Inferior parietal cortex (tissue), 1 donor: ENCODE results near the gene CNIH1.
"Not testable (repeated sequence)": the region's sequence is repeated elsewhere in the genome, so short reads cannot be mapped to it uniquely, and the experiment has no call there.

Source experiments
- DNase-seq: peaks from one replicate; pipeline ENCODE4 v3.0.0-alpha.2; 2016; ENCODE audit errors: extremely low spot score

Gene CNIH1

DNA sequence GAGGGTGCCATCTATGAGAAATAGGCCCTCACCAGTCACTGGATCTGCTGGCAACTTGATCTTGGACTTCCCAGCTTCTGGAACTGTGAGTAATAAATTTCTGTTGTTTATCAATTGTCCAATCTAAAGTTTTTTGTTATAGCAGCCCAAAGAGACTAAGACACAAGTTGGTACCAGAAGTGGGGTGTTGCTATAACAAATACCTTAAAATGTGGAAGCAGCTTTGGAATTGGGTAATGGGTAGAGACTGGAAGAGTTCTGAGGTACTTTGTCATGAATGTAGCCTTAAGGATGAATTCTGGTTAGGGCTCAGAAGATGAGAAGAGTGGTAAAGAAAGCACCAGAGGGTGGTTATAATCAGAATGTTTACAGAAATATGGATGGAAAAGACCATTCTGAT lies 26.1 kb upstream of the CNIH1 start:
- DNase-seq = no peak

DNA sequence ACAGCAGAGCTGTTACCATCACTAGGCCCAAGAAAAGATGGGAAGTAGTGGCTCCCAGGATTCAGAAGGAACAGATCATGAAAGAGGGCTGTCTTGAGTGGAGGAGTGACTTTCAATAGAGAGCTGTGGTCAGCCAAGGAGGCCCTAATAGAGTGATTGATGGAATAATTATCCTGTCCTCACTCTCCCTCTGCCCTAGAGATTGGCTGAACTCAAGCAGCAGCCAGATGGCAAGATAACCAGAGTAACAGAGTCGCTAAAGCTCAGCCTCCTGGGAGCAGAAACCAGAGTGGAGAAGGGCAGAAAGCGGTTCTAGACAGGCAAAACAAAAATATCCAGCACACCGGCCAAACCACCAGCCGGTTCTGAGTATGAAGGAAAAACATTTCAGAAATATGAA lies 24.5 kb upstream of the CNIH1 start:
- DNase-seq = no peak

DNA sequence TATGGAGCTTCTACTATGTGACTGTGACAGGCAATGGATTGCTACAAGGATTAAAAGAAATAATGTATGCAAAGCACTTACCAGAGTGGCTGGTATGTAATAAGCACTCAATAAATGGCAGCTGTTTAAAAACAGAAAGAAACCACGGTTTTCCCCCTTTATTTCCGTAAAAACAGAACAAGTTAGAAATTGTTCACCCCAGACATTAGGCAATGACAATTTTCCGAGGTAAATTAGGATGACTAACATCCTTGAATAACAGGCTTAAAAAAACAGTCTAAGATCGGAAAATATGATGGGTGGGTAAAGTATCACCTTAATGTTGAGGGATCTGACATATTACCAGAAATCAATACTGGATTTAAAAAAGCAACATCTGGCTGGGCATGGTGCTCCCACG lies 20.9 kb upstream of the CNIH1 start:
- DNase-seq = no peak

DNA sequence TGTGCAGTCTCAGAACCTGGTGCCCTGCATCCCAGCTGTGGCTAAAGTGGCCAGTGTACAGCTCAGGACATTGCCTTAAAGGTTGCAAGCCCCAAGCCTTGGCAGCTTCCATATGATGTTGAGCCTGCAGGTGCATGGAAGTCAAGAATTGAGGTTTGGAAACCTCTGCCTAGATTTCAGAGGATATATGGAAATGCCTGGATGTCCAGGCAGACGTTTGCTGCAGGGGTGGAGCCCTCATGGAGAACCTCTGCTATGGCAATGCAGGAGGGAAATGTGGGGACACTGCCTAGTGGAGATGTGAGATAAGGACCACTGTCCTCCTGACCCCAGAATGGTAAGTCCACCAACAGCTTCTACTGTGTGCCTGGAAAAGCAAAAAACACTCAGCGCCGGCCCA lies 17.9 kb upstream of the CNIH1 start:
- no peak for DNase-seq

DNA sequence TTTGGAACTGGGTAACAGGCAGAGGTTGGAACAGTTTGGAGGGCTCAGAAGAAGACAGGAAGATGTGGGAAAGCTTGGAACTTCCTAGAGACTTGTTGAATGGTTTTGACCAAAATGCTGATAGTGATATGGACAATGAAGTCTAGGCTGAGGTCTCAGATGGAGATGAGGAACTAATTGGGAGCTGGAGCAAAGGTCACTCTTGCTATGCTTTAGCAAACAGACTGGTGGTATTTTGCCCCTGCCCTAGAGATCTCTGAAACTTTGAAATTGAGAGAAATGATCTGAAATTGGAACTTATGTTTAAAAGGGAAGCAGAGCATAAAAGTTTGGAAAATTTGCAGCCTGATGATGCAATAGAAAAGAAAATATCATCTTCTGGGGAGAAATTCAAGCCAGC lies 17.4 kb upstream of the CNIH1 start:
- not testable (repeated sequence) for DNase-seq

DNA sequence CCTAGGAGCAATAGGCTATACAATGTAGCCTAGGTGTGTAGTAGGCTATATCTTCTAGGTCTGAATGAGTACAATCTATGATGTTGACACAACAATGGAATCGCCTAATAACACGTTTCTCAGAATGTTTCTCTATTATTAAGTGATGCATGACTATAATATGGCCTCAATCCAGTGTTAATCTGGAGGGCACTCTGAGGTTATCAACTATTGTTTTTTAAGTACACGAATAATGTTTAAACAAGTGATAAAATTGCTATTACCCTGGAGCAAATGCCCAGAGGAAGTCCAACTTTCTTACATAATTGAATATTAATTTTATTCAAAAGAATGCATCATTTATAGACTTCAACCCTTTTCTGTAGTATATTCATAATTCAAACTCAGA lies 16.4 kb upstream of the CNIH1 start:
- no peak for DNase-seq

DNA sequence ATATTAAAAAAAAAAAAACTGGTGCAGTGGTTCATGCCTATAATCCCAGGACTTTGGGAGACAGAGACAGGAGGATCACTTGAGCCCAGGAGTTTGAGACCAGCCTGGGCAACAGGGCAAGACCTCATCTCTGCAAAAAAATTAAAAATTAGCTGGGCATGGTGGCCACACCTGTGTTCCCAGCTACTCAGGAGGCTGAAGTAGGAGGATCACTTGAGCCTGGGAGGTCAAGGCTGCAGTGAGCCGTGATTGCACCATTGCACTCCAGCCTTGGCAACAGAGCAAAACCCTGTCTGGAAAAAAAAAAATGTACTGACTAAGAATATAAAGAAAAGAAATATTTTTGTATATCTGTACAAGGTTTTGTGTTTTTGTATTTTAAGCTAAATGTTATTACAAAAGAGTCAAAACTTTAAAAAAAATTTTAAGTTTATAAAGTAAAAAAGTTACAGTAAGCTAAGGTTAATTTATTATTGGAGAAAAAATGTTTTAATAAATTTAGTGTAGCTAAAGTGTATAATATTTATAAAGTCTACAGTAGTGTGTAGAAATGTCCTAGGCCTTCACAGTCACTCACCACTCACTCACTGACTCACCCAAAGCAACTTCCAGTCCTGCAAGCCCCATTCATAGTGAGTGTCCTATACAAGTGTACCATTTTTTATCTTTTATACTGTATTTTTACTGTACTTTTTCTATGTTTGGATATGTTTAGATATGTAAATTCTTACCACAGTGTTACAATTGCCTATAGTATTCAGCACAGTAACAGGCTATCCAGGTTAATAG lies 15.8 kb upstream of the CNIH1 start:
- not testable (repeated sequence) for DNase-seq

DNA sequence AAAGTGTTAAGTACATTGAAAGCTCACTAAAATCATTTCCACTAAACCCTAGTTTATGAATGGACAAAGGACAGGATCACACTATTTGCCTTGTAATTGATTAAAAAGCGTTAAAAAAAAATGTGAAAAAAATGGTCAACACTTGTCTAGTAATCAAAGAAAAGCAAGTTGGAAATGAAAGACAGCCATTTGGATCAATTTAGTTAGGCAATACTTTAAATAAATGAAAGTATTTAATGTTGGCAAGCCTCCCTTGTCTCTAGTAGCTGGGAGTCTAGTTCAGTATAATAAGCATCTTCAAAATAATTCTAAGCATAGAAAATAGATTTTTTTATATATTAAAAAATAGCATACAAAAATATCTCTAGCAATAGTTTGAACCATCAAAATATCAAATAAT lies 14.2 kb upstream of the CNIH1 start:
- no peak for DNase-seq

DNA sequence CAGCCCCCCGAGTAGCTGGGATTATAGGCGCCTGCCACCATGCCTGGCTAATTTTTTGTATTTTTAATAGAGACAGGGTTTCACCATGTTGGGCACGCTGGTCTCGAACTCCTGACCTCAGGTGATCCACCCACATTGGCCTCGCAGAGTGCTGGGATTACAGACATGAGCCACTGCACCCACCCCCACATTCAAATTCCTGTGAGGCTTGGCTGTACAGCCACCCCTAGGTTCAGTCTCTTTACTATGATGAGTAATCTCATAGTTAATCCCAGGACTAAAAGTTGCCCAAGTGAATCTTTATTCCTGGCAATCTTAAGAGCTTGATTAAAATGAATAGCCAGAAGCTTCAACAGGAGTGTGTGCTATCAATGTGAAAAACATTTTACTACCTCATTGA lies 12.8 kb upstream of the CNIH1 start:
- DNase-seq = not testable (repeated sequence)

DNA sequence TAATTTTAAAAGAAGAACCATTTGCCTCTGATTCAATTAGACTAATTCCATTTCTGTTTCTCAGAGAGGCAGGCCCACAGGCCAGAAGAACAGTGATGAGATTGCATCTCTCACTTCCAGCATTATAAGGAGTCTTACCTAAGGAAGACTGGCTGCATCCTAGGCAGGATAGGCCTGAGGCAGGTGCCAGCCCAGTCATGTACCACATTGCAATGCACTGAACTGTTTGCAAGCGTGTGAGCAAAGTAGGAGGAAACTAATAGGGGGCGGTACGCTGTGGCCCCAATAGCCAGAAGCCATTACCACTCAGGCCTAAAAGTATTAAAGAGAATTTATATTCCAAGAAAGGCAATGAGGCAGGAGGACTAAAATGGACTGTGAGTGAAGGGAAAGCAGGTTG lies 12.1 kb upstream of the CNIH1 start:
- DNase-seq = no peak

DNA sequence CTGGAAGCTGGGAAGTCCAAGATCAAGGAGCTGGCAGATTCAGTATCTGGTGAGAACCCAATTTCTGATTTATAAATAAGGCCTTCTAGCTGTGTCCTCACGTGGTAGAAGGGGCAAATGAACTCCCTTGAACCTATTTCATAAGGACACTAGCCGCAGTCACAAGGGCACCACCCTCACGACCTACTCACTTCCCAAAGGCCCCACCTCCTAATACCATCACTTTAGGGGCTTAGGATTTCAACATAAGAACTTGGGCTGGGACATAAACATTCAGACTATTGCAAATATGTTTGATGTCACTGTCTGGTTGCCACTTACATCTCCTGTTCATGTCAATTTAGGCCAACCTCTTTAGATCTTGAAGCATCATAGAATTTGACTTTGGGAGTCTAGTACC lies 10.8 kb upstream of the CNIH1 start:
- DNase-seq = no peak

DNA sequence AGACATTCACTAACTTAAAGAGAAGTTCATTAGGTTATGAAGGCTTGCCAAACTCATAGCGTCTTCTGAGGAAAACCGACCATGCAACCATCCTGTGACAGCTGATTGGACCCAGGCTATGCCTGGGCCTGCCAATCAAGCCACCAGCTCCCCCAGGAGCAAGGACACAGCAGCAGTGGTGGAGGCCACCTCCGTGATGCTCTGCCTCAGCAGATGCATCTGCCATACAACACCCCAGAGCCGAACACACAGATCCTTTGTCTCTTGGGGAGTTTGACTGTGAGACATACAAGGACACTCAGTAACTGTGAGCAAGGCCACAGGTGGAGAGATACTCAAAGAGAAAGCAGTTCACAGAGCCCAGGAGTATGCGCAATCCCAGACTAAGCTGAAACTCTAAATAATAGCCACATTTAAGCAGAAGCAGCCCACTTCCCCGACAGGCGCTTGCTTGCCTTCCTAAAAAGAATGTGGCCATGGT lies 10.0 kb upstream of the CNIH1 start:
- no peak for DNase-seq

DNA sequence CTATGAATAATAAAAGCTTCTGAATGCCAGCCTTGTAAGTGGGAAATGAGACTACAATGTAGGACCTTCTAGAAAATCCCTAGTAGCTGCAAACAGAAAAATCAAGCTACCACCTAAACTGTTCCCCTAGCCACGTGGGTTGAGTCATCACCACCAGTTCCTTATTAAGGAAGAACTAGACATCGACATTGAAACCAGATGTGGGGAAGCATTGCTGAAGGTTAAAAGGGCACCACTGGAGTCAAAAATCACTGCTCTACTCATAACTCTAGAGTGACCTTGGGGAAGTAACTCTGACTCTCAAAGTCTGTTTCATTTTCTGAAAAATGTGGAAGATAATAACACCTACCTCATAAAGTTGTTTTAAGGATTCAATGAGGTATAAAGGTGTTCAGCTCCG lies 9.4 kb upstream of the CNIH1 start:
- DNase-seq = no peak

DNA sequence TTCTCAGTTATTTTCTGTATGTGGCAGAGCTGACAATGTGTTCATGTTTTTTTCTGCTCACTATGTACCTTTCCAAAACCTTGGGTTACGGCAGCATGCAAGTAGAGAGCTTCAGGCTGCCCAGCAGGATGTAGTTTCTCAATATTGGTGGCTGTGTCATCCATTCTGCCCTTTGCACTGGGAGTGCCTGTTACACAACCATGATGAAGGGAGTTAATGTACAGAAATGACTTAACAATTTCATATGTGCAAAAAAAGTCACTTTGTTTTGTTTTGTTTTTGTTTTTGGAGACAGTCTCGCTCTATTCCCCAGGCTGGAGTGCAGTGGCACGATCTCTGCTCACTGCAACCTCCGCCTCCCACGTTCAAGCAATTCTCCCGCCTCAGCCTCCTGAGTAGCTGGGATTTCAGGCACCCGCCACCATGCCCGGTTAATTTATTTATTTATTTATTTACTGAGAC lies 6.1 kb upstream of the CNIH1 start:
- DNase-seq = no peak

DNA sequence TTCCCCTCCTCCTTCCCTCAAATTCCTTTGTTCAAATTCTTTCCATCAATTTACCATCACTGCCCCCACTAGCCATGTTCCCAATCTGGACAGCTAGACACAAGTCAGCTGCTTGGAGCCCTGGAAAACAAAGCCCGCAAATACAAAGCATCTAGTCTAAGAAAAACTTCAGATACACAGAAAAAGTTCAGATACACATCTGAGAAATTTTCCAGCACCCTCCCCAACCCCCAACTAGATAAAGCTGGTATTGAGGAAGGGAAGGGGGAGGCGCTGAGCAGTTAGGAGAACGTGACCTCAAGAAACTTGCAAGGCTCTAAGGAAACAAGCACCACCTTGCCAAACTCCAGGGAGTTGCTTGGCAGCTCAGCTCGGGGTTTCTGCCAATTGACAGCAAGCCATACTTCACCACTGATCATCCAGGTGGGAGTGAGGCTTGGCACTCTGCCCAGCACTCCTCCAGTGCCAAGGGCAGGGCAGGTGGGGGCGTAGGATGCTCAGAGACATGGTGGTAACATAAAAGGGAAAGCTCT lies 5.1 kb upstream of the CNIH1 start:
- DNase-seq = peak; percentile 40

DNA sequence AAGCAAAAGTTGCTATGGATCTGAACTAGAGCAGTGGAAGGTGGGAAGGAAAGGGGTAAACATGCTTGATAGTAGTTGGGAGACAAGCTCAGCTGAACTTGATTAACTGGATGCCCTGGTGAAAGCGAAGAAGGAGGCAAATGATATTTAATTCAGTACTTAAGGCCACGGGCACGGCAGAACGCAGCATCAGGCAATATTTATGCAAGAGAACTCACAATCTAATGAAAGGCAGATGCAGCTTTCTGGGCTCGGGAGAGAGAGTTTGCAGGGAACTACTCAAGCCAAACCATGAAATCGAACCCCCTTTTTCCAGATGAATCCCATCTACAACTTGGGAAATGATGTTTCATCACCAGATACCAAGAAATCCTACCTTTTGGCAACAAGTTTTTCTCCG lies 3.5 kb upstream of the CNIH1 start:
- DNase-seq = no peak

DNA sequence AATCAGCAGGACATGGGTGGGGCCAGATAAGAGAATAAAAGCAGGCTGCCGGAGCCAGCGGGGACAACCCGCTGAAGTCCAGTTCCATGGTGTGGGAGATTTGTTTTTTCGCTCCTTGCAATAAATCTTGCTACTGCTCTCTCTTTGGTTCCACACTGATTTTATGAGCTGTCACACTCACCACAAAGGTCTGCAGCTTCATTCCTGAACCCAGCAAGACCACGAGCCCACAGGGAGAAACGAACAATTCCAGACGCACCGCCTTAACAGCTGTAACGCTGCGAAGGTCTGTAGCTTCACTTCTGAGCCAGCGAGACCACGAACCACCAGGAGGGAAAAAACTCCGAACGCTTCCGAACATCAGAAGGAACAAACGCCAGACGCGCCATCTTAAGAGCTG lies 2.8 kb upstream of the CNIH1 start:
- no peak for DNase-seq

DNA sequence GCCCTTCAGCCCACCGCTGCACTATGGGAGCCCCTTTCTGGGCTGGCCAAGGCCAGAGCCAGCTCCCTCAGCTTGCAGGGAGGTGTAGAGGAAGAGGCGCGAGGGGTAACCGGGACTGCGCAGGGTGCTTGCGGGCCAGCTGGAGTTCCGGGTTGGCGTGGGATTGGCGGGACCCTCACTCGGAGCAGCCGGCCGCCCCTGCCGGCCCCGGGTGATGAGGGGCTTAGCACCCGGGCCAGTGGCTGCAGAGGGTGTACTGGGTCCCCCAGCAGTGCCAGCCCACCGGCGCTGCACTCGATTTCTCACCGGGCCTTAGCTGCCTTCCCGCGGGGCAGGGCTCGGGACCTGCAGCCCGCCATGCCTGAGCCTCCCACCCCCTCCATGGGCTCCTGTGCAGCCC lies 1.8 kb upstream of the CNIH1 start:
- not testable (repeated sequence) for DNase-seq

DNA sequence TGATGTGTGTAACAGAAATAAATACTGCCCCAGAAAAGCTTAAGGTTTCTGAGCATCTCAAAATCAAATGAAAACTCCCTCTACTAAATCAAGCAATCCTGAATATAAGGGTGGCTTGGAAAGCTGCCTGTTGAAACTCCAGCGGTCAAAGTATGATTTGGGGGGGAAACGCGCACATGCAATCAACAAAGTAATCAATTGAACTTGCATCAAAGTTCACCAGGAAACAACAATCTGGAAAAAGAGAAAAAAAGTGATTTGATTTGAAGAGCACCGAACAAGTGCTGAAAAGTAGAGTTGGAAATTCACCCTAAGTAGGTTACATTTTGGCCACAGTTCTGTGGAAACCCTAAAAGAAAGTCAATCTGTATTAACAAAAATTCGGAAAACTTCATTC lies 700 bp downstream of the CNIH1 start:
- DNase-seq = no peak

DNA sequence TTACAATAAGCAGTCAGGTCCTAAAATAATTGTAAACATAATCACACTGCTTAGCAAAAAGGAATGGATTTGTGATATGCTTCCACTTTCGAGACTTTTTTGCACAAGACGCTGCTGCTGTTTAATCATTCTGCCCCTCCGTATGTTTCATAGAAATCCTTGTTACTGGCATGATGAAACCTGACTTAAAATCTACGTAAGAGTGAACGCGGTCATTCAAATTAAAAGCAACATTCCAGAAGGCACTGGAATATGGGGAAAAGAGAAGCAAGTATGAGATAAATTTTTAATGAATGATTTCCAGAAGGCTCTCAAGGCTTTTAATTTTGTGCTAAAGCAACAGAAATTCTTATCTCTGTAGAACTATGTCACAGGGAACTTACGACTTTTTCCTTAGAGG lies 1.1 kb downstream of the CNIH1 start:
- no peak for DNase-seq

DNA sequence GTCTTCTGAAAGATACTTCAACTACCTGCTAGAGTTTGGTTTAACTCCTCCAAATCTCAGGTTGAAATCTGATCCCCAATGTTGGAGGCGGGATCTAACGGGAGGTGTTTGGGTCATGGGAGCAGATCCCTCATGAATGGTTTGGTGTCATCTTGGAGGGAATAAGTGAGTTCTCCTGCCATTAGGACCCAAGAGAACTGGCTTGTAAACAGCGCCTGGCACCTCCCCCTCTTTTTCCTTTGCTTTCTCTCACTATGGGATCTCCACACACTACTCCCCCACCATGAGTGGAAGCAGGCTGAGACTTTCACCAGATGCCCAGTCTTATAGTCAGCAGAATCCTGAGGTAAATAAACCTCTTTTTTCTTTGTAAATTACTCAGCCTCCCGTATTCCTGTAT lies 2.5 kb downstream of the CNIH1 start:
- DNase-seq = no peak

DNA sequence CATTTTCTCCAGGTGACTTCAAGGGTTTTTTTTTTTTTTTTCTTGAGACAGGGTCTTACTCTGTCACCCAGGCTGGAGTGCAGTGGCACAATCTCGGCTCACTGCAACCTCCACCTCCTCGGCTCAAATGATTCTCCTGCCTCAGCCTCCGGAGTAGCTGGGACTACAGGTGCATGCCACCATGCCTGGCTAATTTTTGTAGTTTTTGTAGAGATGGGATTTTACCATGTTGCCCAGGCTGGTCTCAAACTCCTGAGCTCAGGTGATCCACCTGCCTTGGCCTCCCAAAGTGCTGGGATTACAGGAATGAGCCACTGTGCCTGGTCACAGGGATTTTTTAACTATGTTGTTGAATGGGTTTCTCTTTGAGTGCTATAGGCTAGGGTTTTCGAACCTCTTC lies 3.2 kb downstream of the CNIH1 start:
- DNase-seq = not testable (repeated sequence)

DNA sequence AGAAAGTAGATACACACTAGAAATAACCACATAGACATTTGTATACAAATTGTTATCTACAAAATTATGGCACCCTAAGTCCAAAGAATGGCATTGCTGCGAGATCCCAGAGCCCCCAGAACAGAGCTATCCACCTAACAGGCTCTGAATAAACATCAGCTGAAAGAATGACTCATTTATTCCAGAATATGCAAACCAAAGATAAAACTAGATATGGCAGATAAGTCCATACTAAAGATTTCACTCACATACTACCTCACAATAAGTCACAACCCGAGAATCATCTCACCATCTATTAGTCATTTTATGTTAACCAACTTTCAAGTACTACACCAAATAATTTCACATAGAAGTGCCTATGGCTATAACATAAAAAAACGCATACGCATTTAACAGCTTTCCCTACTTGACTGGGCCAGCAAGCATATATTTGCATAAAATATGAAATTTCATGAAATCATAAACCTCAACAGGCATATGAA lies 5.6 kb downstream of the CNIH1 start:
- DNase-seq = no peak

DNA sequence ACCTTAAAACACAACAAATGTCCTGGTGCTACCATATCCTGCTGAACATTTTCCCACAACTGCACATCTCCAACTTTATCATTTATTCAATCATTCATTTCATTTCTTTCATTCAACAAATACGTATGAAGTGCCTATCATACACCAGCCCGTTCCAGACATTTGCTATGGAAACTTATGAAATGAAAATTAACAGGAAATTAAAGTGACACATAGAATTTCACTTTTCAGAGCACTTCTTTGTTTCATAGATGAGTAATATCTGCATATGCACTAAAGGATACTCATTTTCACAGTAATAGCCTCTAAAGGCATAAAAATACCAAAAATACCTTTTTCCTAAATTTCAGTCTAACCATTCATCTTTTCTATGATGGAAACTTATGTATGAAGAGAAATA lies 12.6 kb downstream of the CNIH1 start:
- DNase-seq = no peak
